Natural killer cell (primary cell): Measurements from ENCODE around the gene GYS1. TPM values are rescaled to one million over a fixed set of nuclear protein-coding genes. Genes with fewer than 3 reads are reported as not detected.
"Not testable (repeated sequence)": the region's sequence is repeated elsewhere in the genome, so short reads cannot be mapped to it uniquely, and the experiment has no call there.

ENCODE experiments used
- ATAC-seq, 3 donors: fragments of 150-1000 bp in 2 of 3; fragments of 200-7000 bp in 1 of 3; cut with Tn5 transposase; 1 replicate in 1 of 3; 2 replicates in 2 of 3; pipeline ENCODE4 v1.10.0; 2021; ENCODE audit warnings: mild to moderate bottlenecking in 2 of 3, moderate library complexity in 2 of 3
- DNase-seq, 2 donors: peaks; one replicate each; pipeline versions ENCODE4 v3.0.0 to v3.0.0-alpha.2; 2013 to 2021; ENCODE audit warnings: mixed read lengths in 1 of 2
- H3K27ac ChIP-seq: one replicate; pipeline ENCODE4 v1.5.1; 2013; ENCODE audit warnings: mild to moderate bottlenecking, low read length
- H3K27me3 ChIP-seq: one replicate; pipeline ENCODE4 v1.6.1; 2013; ENCODE audit warnings: low read length; ENCODE audit not compliant: control insufficient read depth, insufficient read depth
- H3K36me3 ChIP-seq: one replicate; pipeline ENCODE4 v1.6.1; 2013; ENCODE audit warnings: low read length; ENCODE audit not compliant: control insufficient read depth, insufficient read depth
- H3K4me1 ChIP-seq: one replicate; pipeline ENCODE4 v1.6.1; 2013; ENCODE audit warnings: low read length; ENCODE audit not compliant: control insufficient read depth, insufficient read depth
- H3K4me3 ChIP-seq: one replicate; pipeline ENCODE4 v1.5.1; 2013; ENCODE audit warnings: low read length
- H3K9me3 ChIP-seq: one replicate; pipeline ENCODE4 v1.6.1; 2013; ENCODE audit warnings: low read length; ENCODE audit not compliant: control insufficient read depth, insufficient read depth
- H3K27ac Mint-ChIP-seq, 2 donors: one replicate each; pipeline ENCODE4 v1.8.0; 2022; ENCODE audit warnings: mild to moderate bottlenecking in 2 of 2, mixed read lengths in 2 of 2, moderate library complexity in 1 of 2
- H3K27me3 Mint-ChIP-seq, 2 donors: one replicate each; pipeline ENCODE4 v1.8.0; 2022; ENCODE audit warnings: low read depth in 2 of 2, mixed read lengths in 2 of 2
- H3K36me3 Mint-ChIP-seq: one replicate; pipeline ENCODE4 v1.8.0; 2022; ENCODE audit warnings: mixed read lengths
- H3K4me1 Mint-ChIP-seq, 2 donors: one replicate each; pipeline ENCODE4 v1.8.0; 2022; ENCODE audit warnings: mixed read lengths in 2 of 2
- H3K4me3 Mint-ChIP-seq: one replicate; pipeline ENCODE4 v1.8.0; 2022; ENCODE audit warnings: mild to moderate bottlenecking, moderate library complexity, mixed read lengths
- H3K9me3 Mint-ChIP-seq, 2 donors: one replicate each; pipeline ENCODE4 v1.8.0; 2022; ENCODE audit warnings: mixed read lengths in 2 of 2
- CTCF ChIP-seq: fragments of 200-600 bp; IDR thresholded peaks from one replicate; pipeline ENCODE4 v1.8.0; 2022; ENCODE audit warnings: antibody characterized with exemption
- WGBS: methylation state at CpG from one replicate; pipeline ENCODE4 v1.1.7; 2013; ENCODE audit warnings: missing lambda C conversion rate; ENCODE audit not compliant: insufficient coverage; 5-methylcytosine and 5-hydroxymethylcytosine counted together
- intact Hi-C: fragments of 100-400 bp; cut with micrococcal nuclease; formaldehyde crosslinking; loops from one replicate; pipeline ENCODE4 v1.14.2; 2022
- total RNA-seq, 4 donors: library from RNA; stranded (reverse); fragments of 120-200 nt in 1 of 4; gene quantifications; one replicate each; pipeline versions ENCODE4 v1.2.3 to v1.2.4, GENCODE V29; 2013 to 2022

The GYS1 gene
- total RNA-seq: 10 to 100 TPM; 31.6 to 34.5 (median 34.4) TPM
- 22.4 TPM for total RNA-seq (2013)

- WGBS: under 1% methylated on average over 56 of the region's 56 CpGs
- H3K27ac Mint-ChIP-seq: peak within 1 kb of the TSS; percentile 94 to 97
- peak within 1 kb of the TSS; percentile 97 for H3K4me3 Mint-ChIP-seq
These were observed at the start of gene GYS1, which contains the start of gene RUVBL2 for GRCh38 chr19:48993175-48994034. Gene GYS1, minus strand, starts transcription at chr19:48993309. Its CDS starts 197 bp downstream, at chr19:48993112. Gene RUVBL2, plus strand, starts transcription at chr19:48993887. Its CDS starts 25 bp downstream, at chr19:48993912.

GRCh38 chr19:49042666-49043065, 49.6 kb upstream of the GYS1 start:
- H3K9me3 Mint-ChIP-seq, H3K9me3 ChIP-seq, ATAC-seq, H3K27ac Mint-ChIP-seq, H3K36me3 ChIP-seq, H3K36me3 Mint-ChIP-seq, H3K27me3 Mint-ChIP-seq, H3K27ac ChIP-seq, DNase-seq, H3K4me3 ChIP-seq, intact Hi-C loops, H3K4me1 ChIP-seq, H3K27me3 ChIP-seq, H3K4me1 Mint-ChIP-seq, H3K4me3 Mint-ChIP-seq: not testable (repeated sequence)
- WGBS: no CpG with 5 or more reads among the region's 4 CpGs

More at GRCh38 chr19:48993175-48994034, at the start of gene GYS1, which contains the start of gene RUVBL2:
- ATAC-seq: peak; percentile 90 to 98 (median 92)
- no peaks in the 10 kb centered on the region for H3K27me3 Mint-ChIP-seq
- H3K4me1 ChIP-seq: peaks cover 31% of the 10 kb centered on the region
- intact Hi-C loops: loop anchor here (10.0 kb wide), 2 partner anchors 151 to 359 kb away; partner anchors contain the start of gene DBP
- peaks cover 4% of the 10 kb centered on the region for H3K36me3 ChIP-seq
- peak within 1 kb of the TSS; percentile 79 for H3K4me3 ChIP-seq
- no peaks in the 10 kb centered on the region for H3K9me3 Mint-ChIP-seq
- peak; percentile 98 to 100 for DNase-seq
- peak within 1 kb of the TSS; percentile 86 for H3K27ac ChIP-seq
- H3K36me3 Mint-ChIP-seq: no peaks in the 10 kb centered on the region
- H3K9me3 ChIP-seq: no peaks in the 10 kb centered on the region
- peak; percentile 97 for TF ChIP-seq CTCF
- peaks cover 28 to 51% of the 10 kb centered on the region in 2 donors for H3K4me1 Mint-ChIP-seq
- H3K27me3 ChIP-seq: no peaks in the 10 kb centered on the region

GRCh38 chr19:49042177-49042576, 49.1 kb upstream of the GYS1 start:
- Histone ChIP-seq H3K27me3 (no peaks in the 10 kb centered on the region), H3K4me3 (no peak overlapping the region), H3K4me1 (no peaks in the 10 kb centered on the region), H3K36me3 (no peaks in the 10 kb centered on the region), H3K27ac (no peak overlapping the region), H3K9me3 (no peaks in the 10 kb centered on the region)
- H3K4me1 Mint-ChIP-seq: no peaks in the 10 kb centered on the region
- DNase-seq: no peak
- H3K27me3 Mint-ChIP-seq: no peaks in the 10 kb centered on the region
- 86% methylated on average over 16 of the region's 17 CpGs for WGBS
- no peak for TF ChIP-seq CTCF
- no peak for ATAC-seq
- no peaks in the 10 kb centered on the region for H3K36me3 Mint-ChIP-seq
- H3K27ac Mint-ChIP-seq: no peak overlapping the region
- no peak overlapping the region for H3K4me3 Mint-ChIP-seq
- intact Hi-C loops: no loop called here
- no peaks in the 10 kb centered on the region for H3K9me3 Mint-ChIP-seq

- H3K27ac ChIP-seq, H3K4me1 ChIP-seq, H3K27me3 ChIP-seq, H3K36me3 Mint-ChIP-seq, H3K4me3 ChIP-seq, H3K9me3 ChIP-seq, intact Hi-C loops, DNase-seq, H3K4me3 Mint-ChIP-seq, H3K36me3 ChIP-seq, H3K4me1 Mint-ChIP-seq, H3K9me3 Mint-ChIP-seq, H3K27ac Mint-ChIP-seq, H3K27me3 Mint-ChIP-seq, ATAC-seq: not testable (repeated sequence)
- WGBS: 82% methylated on average over 2 of the region's 9 CpGs
These were observed 46.6 kb upstream of the GYS1 start for GRCh38 chr19:49039736-49040135.

GRCh38 chr19:49038557-49039276, 45.6 kb upstream of the GYS1 start:
- H3K27ac Mint-ChIP-seq, H3K36me3 ChIP-seq, H3K27me3 ChIP-seq, H3K4me3 Mint-ChIP-seq, H3K4me1 ChIP-seq, H3K4me3 ChIP-seq, DNase-seq, H3K4me1 Mint-ChIP-seq, H3K9me3 ChIP-seq, H3K27me3 Mint-ChIP-seq, H3K36me3 Mint-ChIP-seq, H3K9me3 Mint-ChIP-seq, H3K27ac ChIP-seq, intact Hi-C loops, ATAC-seq: not testable (repeated sequence)
- WGBS: 88% methylated on average over 26 of the region's 26 CpGs

GRCh38 chr19:49038111-49038510, 45.0 kb upstream of the GYS1 start:
- 100% methylated on average over 2 of the region's 8 CpGs for WGBS
- H3K27ac Mint-ChIP-seq, H3K27me3 Mint-ChIP-seq, DNase-seq, H3K4me3 ChIP-seq, H3K36me3 Mint-ChIP-seq, H3K4me1 ChIP-seq, H3K27me3 ChIP-seq, H3K4me1 Mint-ChIP-seq, H3K9me3 Mint-ChIP-seq, ATAC-seq, H3K4me3 Mint-ChIP-seq, intact Hi-C loops, H3K27ac ChIP-seq, H3K36me3 ChIP-seq, H3K9me3 ChIP-seq: not testable (repeated sequence)
